GM08714 (cell line): ENCODE data around the gene FOXK2.

Source experiments
- H3K4me3 ChIP-seq: fragments of 200-500 bp; sonication (Bioruptor generic); 2 replicates; pipeline ENCODE4 v1.5.1; 2014; ENCODE audit warnings: mild to moderate bottlenecking, low read length, inconsistent platforms
- ZNF274 ChIP-seq: IDR thresholded peaks from 2 replicates; pipeline ENCODE4 v1.6.1; 2012; ENCODE audit warnings: mild to moderate bottlenecking, low read depth, low read length

Gene FOXK2

DNA sequence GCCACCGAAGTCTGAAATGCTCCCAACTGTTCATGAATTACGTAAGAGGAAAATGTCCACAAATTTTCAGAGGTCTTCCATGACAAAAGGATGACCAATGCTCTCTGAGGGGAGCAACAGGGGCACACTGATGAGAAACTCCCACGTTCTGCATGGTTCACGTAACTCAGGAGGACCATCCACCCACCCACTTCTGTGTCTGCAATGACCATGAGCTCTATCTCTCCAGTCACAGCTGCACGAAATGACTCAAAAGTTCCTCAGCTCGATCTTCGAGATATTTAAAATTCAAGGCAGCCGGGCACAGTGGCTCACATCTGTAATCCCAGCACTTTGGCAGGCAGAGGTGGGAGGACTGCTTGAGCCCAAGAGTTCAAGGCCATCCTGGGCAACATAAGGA is 112.9 kb downstream of the FOXK2 start:
- H3K4me3 ChIP-seq = no peak overlapping the region
- no peak for TF ChIP-seq ZNF274

DNA sequence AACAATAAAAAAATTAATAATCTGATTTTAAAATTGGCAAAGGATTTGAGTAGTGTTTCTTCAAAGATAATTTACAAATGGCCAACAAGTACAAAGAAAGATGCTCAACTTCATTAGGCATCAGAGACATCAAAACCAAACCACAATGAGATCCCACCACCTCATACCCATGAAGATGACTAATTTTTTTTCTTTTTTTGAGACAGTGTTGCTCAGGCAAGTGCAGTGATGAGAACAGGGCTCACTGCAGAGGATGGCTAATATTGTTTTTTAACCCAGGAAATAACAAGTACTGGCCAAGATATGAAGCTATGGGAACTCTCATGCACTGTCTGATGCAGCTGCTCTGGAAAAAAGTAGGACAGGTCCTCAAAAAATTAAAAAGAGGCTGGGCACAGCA is 113.8 kb downstream of the FOXK2 start:
- no peak overlapping the region for H3K4me3 ChIP-seq
- no peak for TF ChIP-seq ZNF274

DNA sequence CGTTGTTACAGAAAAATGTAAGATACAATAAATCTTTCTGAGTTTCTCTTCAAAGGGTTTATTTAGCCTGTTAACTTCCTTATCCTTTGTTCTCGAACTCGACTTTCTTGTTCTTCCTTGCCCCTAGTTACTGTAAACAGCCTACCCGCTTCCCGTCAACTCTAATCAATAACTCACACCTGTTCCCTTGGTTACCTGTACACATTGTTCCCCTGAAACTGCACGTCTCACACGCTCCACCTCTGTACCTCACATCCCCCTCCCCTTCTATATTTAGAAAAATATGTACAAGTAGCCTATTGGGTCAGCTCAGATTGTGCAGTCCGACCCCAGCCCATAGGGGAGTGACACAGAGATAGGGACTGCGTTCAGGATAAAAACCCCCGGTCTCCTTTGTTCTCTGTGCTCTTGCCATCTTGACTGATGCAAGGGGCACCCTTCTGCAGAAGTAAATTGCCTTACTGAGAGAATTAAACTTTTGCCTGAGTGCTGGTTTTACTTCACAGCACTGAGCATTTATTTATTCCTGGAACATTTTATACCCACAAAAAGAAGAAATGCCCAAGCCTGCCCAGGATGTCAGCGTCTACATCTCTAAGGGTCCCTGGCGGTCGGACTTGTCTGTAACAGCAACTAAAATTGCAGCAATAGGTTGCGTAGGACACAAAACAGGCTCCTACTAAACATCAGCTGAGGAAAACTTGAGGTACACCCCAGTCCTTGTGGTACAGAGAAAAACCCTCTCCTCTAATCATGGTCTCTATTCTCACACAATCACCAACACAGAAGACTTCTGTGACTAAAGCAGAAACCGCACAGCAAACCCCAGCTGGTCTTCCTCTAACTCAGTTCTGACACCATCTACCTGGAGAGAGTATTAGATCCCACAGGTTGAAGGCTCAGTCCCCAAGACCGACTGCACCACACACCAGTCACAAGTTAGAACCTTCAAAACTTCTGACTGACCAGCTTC is 117.4 kb downstream of the FOXK2 start:
- no peak for TF ChIP-seq ZNF274
- no peak overlapping the region for H3K4me3 ChIP-seq

DNA sequence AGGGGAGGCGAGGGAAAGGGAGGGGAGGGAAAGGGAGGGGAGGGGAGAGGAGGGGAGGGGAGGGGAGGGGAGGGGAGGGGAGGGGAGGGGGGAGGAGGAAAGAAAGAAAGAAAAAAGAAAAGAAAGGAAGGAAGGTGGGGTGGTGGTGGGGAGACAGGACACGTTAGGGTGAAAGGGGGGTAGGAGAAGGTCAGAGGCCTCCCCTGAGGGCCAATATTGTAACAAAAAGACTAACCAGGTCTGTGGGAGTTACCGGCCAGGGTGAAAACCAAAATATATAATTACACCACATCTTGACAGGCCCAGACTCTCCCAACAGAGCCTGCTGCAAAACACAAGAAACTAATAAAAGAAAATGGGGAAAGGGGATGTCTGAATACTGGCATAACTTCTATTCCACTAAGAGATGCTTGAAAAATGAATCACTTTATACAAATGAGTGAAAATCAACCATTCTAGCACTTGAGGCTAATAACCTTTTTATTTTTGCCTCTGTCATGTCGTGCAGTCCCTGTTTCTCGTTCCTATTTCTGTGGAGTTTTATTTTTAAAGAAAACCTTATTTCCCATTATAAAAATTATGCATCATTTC is 118.7 kb downstream of the FOXK2 start:
- TF ChIP-seq ZNF274 = no peak
- H3K4me3 ChIP-seq = no peak overlapping the region

DNA sequence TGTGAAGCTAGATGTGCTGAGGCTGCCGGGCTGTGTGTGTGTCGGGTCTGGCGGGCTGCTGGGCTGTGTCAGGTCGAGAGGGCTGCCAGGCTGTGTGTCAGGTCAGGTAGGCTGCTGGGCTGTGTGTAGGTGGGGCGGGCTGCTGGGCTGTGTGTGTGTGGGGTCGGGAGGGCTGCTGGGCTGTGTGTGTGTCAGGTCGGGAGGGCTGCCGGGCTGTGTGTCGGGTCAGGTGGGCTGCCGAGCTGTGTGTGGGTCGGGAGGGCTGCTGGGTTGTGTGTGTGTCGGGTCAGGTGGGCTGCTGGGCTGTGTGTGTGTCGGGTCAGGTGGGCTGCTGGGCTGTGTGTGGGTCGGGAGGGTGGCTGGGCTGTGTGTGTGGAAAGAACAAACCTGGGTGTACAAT is 120.1 kb downstream of the FOXK2 start:
- no peak overlapping the region for H3K4me3 ChIP-seq
- TF ChIP-seq ZNF274 = no peak

DNA sequence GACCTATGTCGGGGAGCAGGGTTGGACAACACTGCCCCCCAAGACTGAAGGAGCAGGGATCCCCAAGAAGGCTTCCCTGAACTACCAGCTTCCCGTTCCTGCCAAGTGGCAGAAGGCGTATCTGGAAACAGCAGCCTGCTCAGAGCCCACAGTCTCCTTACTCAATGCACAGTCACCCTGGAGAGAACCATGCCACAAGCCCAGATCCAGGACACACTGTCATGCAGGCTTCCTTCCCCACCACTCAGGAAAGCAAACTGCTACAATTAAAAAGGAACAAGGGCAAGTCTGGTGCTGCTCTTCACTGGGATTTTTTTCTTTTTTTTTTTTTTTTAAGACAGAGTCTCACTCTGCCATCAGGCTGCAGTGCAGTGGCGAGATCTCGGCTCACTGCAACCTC is 120.5 kb downstream of the FOXK2 start:
- H3K4me3 ChIP-seq = no peak overlapping the region
- no peak for TF ChIP-seq ZNF274

DNA sequence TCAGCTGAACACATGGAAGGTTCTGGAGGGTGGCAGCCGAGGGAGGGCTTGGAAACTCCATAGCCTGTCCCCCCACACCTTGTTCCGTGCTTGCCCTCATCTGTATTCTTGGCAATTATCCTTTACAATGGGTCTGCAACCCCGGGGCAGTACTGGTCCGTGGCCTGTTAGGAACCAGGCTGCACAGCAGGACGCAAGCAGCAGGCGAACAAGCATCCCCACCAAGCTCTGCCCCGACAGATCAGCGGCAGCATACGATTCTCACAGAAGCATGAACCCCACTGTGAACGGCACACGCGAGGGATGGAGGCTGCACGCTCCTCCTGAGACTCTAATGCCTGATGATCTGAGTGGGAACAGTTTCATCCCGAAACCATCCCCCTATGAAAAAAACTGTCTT is 122.5 kb downstream of the FOXK2 start:
- no peak for TF ChIP-seq ZNF274
- no peak overlapping the region for H3K4me3 ChIP-seq

DNA sequence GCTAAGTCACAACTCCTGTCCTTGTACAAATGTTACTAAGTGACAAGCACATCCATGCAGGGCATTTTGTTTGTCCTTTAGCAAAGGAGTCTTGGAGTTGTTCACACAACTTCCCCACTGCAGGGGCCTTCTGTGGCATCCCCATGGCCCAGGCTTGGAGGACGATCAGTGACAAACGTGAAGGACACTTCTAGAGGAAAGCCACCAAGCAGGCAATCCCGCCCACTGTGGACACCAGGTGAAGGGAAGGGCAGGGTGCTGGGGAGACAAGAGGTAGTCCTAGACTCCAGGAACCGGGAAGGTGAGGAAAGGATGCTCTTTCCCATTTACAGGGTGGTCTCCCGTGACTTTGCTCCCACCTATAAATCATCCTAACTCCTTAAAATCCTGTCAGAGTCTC is 124.6 kb downstream of the FOXK2 start:
- H3K4me3 ChIP-seq = no peak overlapping the region
- TF ChIP-seq ZNF274 = no peak

DNA sequence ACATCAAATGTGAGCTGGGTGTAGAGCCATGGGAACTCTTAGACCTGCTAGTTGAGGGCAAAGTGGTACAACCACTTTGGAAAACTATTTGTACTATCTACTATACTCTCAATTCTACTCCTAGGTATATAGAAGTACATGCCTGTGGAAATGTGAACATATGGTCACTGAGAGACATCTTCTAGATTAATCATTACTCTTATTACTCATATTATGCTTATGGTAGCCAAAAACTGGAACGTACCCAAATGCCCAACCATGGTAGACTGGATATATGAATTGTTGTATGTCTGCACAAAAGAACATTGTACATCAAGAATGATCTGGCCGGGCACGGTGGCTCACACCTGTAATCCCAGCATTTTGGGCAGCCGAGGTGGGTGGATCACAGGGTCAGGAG is 126.0 kb downstream of the FOXK2 start:
- no peak for TF ChIP-seq ZNF274
- H3K4me3 ChIP-seq = no peak overlapping the region

DNA sequence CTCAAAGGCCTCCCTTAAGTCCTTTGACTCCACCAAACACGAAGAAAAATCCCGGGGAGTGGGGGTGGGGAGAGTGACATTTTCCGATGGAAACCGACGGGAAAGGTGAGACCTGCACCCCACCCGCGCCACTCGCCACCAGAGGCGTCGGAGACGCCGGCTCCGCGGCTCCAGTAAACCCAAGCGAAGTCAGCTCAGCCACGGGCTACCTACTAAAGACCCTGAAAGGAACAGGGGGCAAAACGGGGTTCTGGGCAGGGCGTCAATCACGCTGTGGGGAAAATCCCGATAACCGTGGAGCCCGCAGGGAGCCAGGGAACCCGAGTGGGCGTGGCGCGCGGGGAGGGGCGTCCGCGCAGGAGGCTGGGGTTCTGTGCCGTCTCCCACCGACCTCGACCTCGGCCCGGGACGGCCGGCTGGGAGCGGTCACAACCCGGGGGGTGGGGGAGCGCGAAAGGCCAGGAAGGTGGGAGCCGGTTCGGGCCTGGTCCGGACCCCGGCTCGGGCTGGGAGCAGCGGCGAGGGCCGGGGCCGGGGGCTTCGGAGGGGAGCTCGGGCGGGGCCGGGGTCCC is 128.1 kb downstream of the FOXK2 start:
- no peak for TF ChIP-seq ZNF274

DNA sequence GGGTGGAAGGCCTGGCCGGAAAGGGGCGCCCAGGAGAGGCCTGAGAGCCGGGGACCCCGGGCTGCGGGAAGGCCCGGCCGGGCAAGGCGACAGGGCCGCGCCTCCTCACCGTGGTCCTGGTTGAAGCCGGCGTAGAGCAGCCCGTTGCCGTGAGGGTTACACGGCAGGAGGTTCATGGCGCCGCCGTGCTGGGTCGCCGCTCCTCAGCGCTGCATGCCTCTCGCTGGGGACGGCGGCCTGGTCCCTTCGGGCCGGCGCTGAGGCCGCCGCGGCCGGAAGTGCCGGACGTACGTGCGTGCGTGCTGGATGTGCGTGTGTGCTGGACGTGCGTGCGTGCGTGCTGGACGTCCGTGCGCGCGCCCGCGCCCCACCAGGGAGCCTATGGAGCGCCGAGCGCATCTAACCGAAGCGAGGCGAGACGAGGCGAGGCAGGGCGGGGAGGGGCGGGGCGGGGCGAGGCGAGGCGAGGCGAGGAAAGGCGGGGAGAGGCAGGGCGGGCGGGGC is 128.7 kb downstream of the FOXK2 start, which contains the start of gene WDR45B:
WDR45B (minus strand) TSS at position 280 of the 504 bp plus-strand sequence; CDS start at position 176, 104 bp downstream.
- peak within 1 kb of the TSS; percentile 91 for H3K4me3 ChIP-seq
- TF ChIP-seq ZNF274 = no peak

More for the DNA sequence above, 128.1 kb downstream of the FOXK2 start:
- peak overlapping the region; percentile 91 for H3K4me3 ChIP-seq

DNA sequence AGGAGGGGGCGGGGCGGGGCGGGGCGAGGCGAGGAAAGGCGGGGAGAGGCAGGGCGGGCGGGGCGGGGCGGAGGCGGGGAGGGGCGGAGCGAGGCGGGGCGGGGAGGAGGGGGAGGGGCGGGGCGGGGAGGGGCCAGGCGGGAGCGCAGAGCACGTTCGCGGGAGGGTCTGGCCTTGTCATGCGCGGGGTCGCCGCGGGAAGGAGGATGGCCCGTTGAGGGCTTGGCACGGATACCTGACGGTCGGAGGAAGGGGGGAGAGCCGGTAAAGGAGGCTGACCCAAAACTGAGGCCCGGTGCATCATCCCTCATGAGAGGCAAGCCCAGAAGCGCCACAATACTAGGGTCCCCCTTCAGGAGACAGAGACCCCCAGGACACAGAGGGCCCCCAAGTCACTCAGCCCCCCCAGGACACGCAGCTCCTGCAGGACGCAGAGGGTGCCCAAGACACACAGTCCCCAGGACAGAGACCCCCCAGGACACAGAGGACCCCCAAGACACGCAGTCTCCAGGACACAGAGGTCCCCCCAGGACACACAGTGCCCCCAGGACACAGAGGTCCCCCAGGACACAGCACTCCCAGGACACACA is 129.3 kb downstream of the FOXK2 start:
- peak overlapping the region; percentile 37; the same call in 1 of the 2 replicates for H3K4me3 ChIP-seq
- no peak for TF ChIP-seq ZNF274

DNA sequence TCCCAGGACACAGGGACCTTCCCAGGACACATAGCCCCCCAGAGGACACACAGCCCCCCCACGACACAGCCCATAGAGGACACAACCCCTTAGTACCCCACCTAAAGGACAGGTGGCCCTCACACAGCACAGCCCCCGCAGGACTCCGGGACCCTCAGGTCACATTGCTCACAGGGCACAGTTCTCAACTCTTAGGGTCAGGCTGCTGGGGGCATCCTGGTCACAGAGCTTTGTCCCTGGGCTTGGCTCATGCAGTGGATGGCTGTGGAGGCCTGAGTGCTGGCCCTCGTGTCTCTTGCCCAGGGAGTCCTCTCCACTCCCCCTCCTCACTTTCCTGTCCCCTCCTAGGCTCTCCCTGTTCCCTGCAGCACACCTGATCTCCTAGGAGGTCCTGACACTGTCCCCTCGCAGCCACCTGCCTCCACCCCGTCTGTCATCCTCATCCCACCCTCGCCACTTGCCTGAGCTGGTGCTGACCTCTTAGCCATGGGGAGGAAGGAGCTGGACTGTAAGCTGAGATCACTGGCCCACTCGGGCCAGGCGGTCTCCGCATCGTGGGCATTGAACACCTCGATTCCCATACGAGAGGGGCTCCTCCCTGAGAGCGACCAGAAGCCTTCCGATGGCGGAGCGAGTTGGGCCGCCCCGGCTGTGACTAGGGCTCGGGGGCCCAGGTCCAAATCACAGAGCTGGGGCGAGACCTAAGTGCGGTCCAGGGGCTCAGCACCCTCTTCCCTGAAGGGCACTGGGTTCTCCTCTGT is 130.1 kb downstream of the FOXK2 start:
- H3K4me3 ChIP-seq = no peak overlapping the region
- TF ChIP-seq ZNF274 = no peak

DNA sequence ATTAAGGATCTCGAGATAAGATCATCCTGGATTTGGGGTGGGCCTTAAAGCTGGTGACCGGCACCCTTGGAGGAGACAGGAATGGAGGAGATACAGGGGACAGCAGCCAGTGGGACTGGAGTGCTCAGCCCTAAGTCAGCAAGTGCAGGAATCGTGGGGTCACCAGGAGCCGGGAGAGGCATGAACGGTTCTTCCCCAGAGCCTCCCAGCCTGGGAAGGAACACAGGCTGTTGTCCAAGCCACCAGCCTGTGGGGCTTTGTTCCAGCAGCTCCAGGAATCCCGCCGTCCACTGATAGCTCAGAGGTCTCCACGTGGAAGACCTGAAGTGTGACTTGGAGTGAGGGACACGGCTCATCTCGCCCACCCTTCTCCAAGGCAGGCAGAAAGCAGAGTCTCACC is 131.2 kb downstream of the FOXK2 start:
- no peak for TF ChIP-seq ZNF274
- H3K4me3 ChIP-seq = no peak overlapping the region
